ENCODE data around the gene PRKCQ.

Gene PRKCQ

DNA sequence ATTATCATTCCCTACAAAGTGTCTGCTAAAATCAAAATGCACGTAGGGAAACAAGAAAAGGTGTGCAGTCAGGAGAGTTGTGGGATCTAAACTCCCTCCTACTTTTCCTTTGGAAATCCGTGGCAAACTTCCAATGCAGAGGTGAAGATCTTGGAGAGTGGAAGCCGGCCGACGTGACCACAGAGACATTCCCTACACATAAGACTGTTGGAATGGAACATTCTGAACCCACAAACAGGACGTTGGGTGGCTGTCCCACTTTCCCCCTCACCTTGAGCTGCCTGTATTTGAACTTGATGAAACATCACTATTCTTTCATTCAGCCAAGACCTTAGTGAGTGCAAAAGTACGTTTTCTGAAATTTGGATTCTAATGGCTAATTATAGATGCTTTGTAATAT lies 65.9 kb downstream of the PRKCQ start:
- TF ChIP-seq CTCF (IDR thresholded peaks at IDR 0.05; ENCODE audit: extremely low read depth, insufficient read depth, missing control alignments) = no peak
- in situ Hi-C loops (cut with MboI; ENCODE audit: low pct_unique_long_range_greater_than_20kb, low sequenced_read_pairs, unreplicated experiment) = no loop called here
- no peak for DNase-seq (ENCODE audit: low spot score)

DNA sequence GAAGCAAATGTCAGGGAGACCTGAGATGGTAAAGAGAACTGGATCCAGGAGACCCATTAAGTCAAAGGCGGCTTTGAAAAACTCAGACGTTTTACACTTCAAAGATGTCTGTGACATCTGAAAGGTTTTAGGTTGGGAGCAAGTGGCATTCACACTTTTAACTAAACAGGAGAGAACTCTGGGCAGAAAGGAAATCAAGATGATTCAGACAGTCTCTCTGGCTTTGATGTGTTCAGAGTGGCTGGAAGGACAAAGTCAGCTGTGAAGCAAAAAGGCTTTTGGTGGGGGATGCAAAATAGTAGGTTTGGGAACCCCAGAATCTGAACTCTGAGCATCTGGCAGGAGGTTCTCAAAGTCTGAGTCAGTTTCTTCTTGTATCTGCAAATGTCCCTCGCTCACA lies 66.6 kb downstream of the PRKCQ start:
- no peak for TF ChIP-seq CTCF (IDR thresholded peaks at IDR 0.05; ENCODE audit: extremely low read depth, insufficient read depth, missing control alignments)
- in situ Hi-C loops (cut with MboI; ENCODE audit: low pct_unique_long_range_greater_than_20kb, low sequenced_read_pairs, unreplicated experiment) = no loop called here
- no peak for DNase-seq (ENCODE audit: low spot score)

DNA sequence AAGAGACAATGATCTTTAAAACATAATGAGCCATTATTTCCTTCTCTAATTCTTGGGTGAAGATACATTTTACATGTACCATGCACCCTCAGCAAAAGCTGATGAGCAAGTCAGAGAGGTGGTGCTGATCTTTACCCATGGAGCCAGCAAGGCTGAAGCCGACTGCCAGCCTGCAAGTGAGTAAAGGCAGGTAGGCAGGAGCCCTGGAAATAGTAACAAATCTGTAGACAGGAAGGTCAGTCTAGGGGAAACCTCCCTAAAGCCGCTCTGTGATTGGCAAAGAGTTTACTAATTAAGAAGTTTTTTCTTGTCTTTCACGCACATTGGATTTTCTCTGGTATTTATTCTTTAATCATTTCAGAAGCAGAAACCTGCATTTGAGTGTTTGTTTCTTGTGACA lies 67.9 kb downstream of the PRKCQ start:
- no peak for TF ChIP-seq CTCF (IDR thresholded peaks at IDR 0.05; ENCODE audit: extremely low read depth, insufficient read depth, missing control alignments)
- no peak for DNase-seq (ENCODE audit: low spot score)
- in situ Hi-C loops (cut with MboI; ENCODE audit: low pct_unique_long_range_greater_than_20kb, low sequenced_read_pairs, unreplicated experiment) = no loop called here

GRCh38 chr10:6511347-6511746 lies 68.7 kb downstream of the PRKCQ start:
- in situ Hi-C loops (cut with MboI; ENCODE audit: low pct_unique_long_range_greater_than_20kb, low sequenced_read_pairs, unreplicated experiment) = no loop called here
- TF ChIP-seq CTCF (IDR thresholded peaks at IDR 0.05; ENCODE audit: extremely low read depth, insufficient read depth, missing control alignments) = no peak
- no peak for DNase-seq (ENCODE audit: low spot score)

DNA sequence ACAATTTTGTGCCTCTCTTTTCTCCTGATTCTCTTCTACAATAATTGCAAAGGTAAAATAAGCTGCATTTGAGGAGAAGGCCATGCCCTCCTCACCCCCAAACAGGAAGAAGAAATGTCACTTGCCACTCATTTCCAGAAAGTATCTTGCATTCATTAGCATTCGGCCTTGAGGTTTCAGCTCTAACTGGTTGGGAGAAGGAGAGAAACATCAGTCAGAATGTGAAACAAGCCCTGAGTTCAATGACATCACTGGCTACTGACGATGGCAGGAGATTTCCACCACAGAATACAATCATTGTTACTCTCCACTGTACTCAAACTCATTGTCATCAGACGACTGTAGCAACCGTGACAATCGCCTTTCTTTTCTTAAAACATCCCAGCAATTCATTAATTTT lies 72.8 kb downstream of the PRKCQ start:
- no peak for TF ChIP-seq CTCF (IDR thresholded peaks at IDR 0.05; ENCODE audit: extremely low read depth, insufficient read depth, missing control alignments)
- in situ Hi-C loops (cut with MboI; ENCODE audit: low pct_unique_long_range_greater_than_20kb, low sequenced_read_pairs, unreplicated experiment) = no loop called here

GRCh38 chr10:6505300-6505699 lies 74.8 kb downstream of the PRKCQ start:
- TF ChIP-seq CTCF (IDR thresholded peaks at IDR 0.05; ENCODE audit: extremely low read depth, insufficient read depth, missing control alignments) = no peak
- in situ Hi-C loops (cut with MboI; ENCODE audit: low pct_unique_long_range_greater_than_20kb, low sequenced_read_pairs, unreplicated experiment) = no loop called here
- no peak for DNase-seq (ENCODE audit: low spot score)

More for the DNA sequence above, 72.8 kb downstream of the PRKCQ start:
- DNase-seq (ENCODE audit: low spot score) = peak; percentile 64

- no peak for TF ChIP-seq CTCF (IDR thresholded peaks at IDR 0.05; ENCODE audit: extremely low read depth, insufficient read depth, missing control alignments)
Measured at GRCh38 chr10:6504296-6504695, 75.8 kb downstream of the PRKCQ start.

More at GRCh38 chr10:6504296-6504695, 75.8 kb downstream of the PRKCQ start:
- DNase-seq (ENCODE audit: low spot score) = no peak
- in situ Hi-C loops (cut with MboI; ENCODE audit: low pct_unique_long_range_greater_than_20kb, low sequenced_read_pairs, unreplicated experiment) = no loop called here
